ENCODE results near the gene CACNB4. TPM values are rescaled to one million over a fixed set of nuclear protein-coding genes. Genes with fewer than 3 reads are reported as not detected.

CACNB4 gene
- total RNA-seq, 2 experiments from 2014 or later: 0.54 to 0.56 TPM

- H3K9me3 Mint-ChIP-seq: no peaks in the 10 kb centered on the region
- peaks cover 3% of the 10 kb centered on the region for H3K4me1 Mint-ChIP-seq
- DNase-seq: no peak
- no peaks in the 10 kb centered on the region for H3K36me3 Mint-ChIP-seq
- H3K27ac Mint-ChIP-seq: no peak overlapping the region
- H3K4me3 Mint-ChIP-seq: no peak overlapping the region
- H3K27me3 Mint-ChIP-seq: peaks cover 4% of the 10 kb centered on the region
Observed at GRCh38 chr2:151973901-151974199, 125.0 kb downstream of the CACNB4 start.

- Mint-ChIP-seq H3K27ac (no peak overlapping the region), H3K36me3 (no peaks in the 10 kb centered on the region), H3K4me3 (no peak overlapping the region), H3K27me3 (peaks cover 4% of the 10 kb centered on the region), H3K4me1 (peaks cover 3% of the 10 kb centered on the region), H3K9me3 (no peaks in the 10 kb centered on the region)
- DNase-seq: no peak
Observed at GRCh38 chr2:151973013-151973900, 125.6 kb downstream of the CACNB4 start.

- Mint-ChIP-seq H3K9me3 (no peaks in the 10 kb centered on the region), H3K27me3 (peaks cover 4% of the 10 kb centered on the region), H3K27ac (no peak overlapping the region), H3K4me3 (no peak overlapping the region), H3K36me3 (no peaks in the 10 kb centered on the region), H3K4me1 (peaks cover 3% of the 10 kb centered on the region)
- DNase-seq: no peak
Observed at GRCh38 chr2:151972241-151973012, 126.4 kb downstream of the CACNB4 start.

- H3K36me3 Mint-ChIP-seq: no peaks in the 10 kb centered on the region
- no peaks in the 10 kb centered on the region for H3K9me3 Mint-ChIP-seq
- H3K4me1 Mint-ChIP-seq: peaks cover 3% of the 10 kb centered on the region
- peaks cover 4% of the 10 kb centered on the region for H3K27me3 Mint-ChIP-seq
- H3K27ac Mint-ChIP-seq: no peak overlapping the region
- no peak for DNase-seq
- no peak overlapping the region for H3K4me3 Mint-ChIP-seq
Observed at GRCh38 chr2:151971301-151972051, 127.4 kb downstream of the CACNB4 start.

GRCh38 chr2:151968770-151969470 lies 129.9 kb downstream of the CACNB4 start:
- peaks cover under 1% of the 10 kb centered on the region for H3K4me1 Mint-ChIP-seq
- H3K27ac Mint-ChIP-seq: no peak overlapping the region
- peaks cover 4% of the 10 kb centered on the region for H3K27me3 Mint-ChIP-seq
- H3K4me3 Mint-ChIP-seq: no peak overlapping the region
- H3K9me3 Mint-ChIP-seq: no peaks in the 10 kb centered on the region
- no peaks in the 10 kb centered on the region for H3K36me3 Mint-ChIP-seq
- no peak for DNase-seq

- H3K36me3 Mint-ChIP-seq: no peaks in the 10 kb centered on the region
- H3K9me3 Mint-ChIP-seq: no peaks in the 10 kb centered on the region
- no peak overlapping the region for H3K27ac Mint-ChIP-seq
- H3K4me3 Mint-ChIP-seq: no peak overlapping the region
- H3K4me1 Mint-ChIP-seq: no peaks in the 10 kb centered on the region
- H3K27me3 Mint-ChIP-seq: peaks cover 4% of the 10 kb centered on the region
- no peak for DNase-seq
Observed at GRCh38 chr2:151967829-151968722, 130.8 kb downstream of the CACNB4 start.

- Mint-ChIP-seq H3K27ac (no peak overlapping the region), H3K27me3 (no peaks in the 10 kb centered on the region), H3K4me3 (no peak overlapping the region), H3K9me3 (no peaks in the 10 kb centered on the region), H3K36me3 (no peaks in the 10 kb centered on the region), H3K4me1 (no peaks in the 10 kb centered on the region)
- no peak for DNase-seq
Observed at GRCh38 chr2:151965884-151966283, 133.0 kb downstream of the CACNB4 start.

GRCh38 chr2:151961558-151961957 lies 137.3 kb downstream of the CACNB4 start:
- no peaks in the 10 kb centered on the region for H3K27me3 Mint-ChIP-seq

GRCh38 chr2:151959238-151959637 lies 139.6 kb downstream of the CACNB4 start:
- Mint-ChIP-seq H3K27ac (no peak overlapping the region), H3K36me3 (no peaks in the 10 kb centered on the region), H3K27me3 (no peaks in the 10 kb centered on the region), H3K4me3 (no peak overlapping the region), H3K9me3 (no peaks in the 10 kb centered on the region), H3K4me1 (no peaks in the 10 kb centered on the region)
- DNase-seq: no peak

More at GRCh38 chr2:151961558-151961957, 137.3 kb downstream of the CACNB4 start:
- Mint-ChIP-seq H3K4me1 (no peaks in the 10 kb centered on the region), H3K27ac (no peak overlapping the region), H3K4me3 (no peak overlapping the region), H3K36me3 (no peaks in the 10 kb centered on the region), H3K9me3 (no peaks in the 10 kb centered on the region)
- DNase-seq: no peak

- Mint-ChIP-seq H3K4me3 (no peak overlapping the region), H3K36me3 (no peaks in the 10 kb centered on the region), H3K27me3 (no peaks in the 10 kb centered on the region), H3K9me3 (no peaks in the 10 kb centered on the region), H3K27ac (no peak overlapping the region), H3K4me1 (no peaks in the 10 kb centered on the region)
- DNase-seq: no peak
Observed at GRCh38 chr2:151953467-151953866, 145.4 kb downstream of the CACNB4 start.

GRCh38 chr2:151952691-151953456 lies 146.0 kb downstream of the CACNB4 start:
- H3K36me3 Mint-ChIP-seq: no peaks in the 10 kb centered on the region
- no peaks in the 10 kb centered on the region for H3K27me3 Mint-ChIP-seq
- H3K4me1 Mint-ChIP-seq: peaks cover under 1% of the 10 kb centered on the region
- H3K4me3 Mint-ChIP-seq: no peak overlapping the region
- DNase-seq: no peak
- no peak overlapping the region for H3K27ac Mint-ChIP-seq
- no peaks in the 10 kb centered on the region for H3K9me3 Mint-ChIP-seq

- H3K4me1 Mint-ChIP-seq: peaks cover 12% of the 10 kb centered on the region
- no peak overlapping the region for H3K4me3 Mint-ChIP-seq
- H3K27ac Mint-ChIP-seq: no peak overlapping the region
- no peak for DNase-seq
- peaks cover 17% of the 10 kb centered on the region for H3K27me3 Mint-ChIP-seq
- no peaks in the 10 kb centered on the region for H3K36me3 Mint-ChIP-seq
- H3K9me3 Mint-ChIP-seq: peaks cover 6% of the 10 kb centered on the region
Observed at GRCh38 chr2:151947813-151948165, 151.1 kb downstream of the CACNB4 start.

Measured in activated naive CD8-positive, alpha-beta T cell treated with anti-CD3 and anti-CD28 coated beads for 36 hours (primary cell).